HEK293 (cell line): ENCODE measurements around the gene NHEJ1.

Experiments used
- CTCF ChIA-PET: fragments of 350-600 bp; formaldehyde crosslinking; extraction: SDS; loops from one replicate; lab custom pipeline; 2021; ENCODE audit warnings: antibody characterized with exemption; lab: Yijun Ruan, JAX
- POLR2A ChIA-PET: fragments of 300-600 bp; formaldehyde crosslinking; extraction: SDS; loops from one replicate; lab custom pipeline; 2020; ENCODE audit warnings: antibody characterized with exemption, inconsistent platforms; lab: Yijun Ruan, JAX
- H3K27ac ChIP-seq: fragments of 200-500 bp; sonication (Bioruptor generic); 2 replicates; pipeline ENCODE4 v1.5.1; 2014; ENCODE audit warnings: low read depth, low read length, control low read depth, inconsistent platforms; ENCODE audit errors: extremely low read depth
- H3K36me3 ChIP-seq, 2 experiments: fragments of 200-500 bp in 1 of 2; sonication (Bioruptor generic) in 1 of 2; 1 replicate in 1 of 2; 2 replicates in 1 of 2; pipeline ENCODE4 v1.5.1; 2014 to 2017; ENCODE audit warnings: inconsistent platforms in 2 of 2, low read length in 2 of 2; ENCODE audit not compliant: control insufficient read depth in 2 of 2, insufficient read depth in 1 of 2
- H3K4me1 ChIP-seq: fragments of 200-500 bp; sonication (Bioruptor generic); 2 replicates; pipeline ENCODE4 v1.5.1; 2014; ENCODE audit warnings: mild to moderate bottlenecking, low read length, inconsistent platforms; ENCODE audit not compliant: control insufficient read depth, insufficient read depth
- H3K4me3 ChIP-seq: 2 replicates; pipeline ENCODE4 v1.5.1; 2011; ENCODE audit warnings: low read depth, mild to moderate bottlenecking, control low read depth, low read length, moderate library complexity
- H3K9me3 ChIP-seq: fragments of 200-500 bp; sonication (Bioruptor generic); 2 replicates; pipeline ENCODE4 v1.5.1; 2014; ENCODE audit warnings: low read depth, low read length, inconsistent platforms; ENCODE audit not compliant: control insufficient read depth, insufficient read depth
- HOXA7 ChIP-seq: sonication (generic); formaldehyde crosslinking; IDR thresholded peaks from 2 replicates; pipeline ENCODE4 v1.8.1; 2022; ENCODE audit warnings: missing genetic modification reagents, borderline replicate concordance
- KLF10 ChIP-seq: fragments of 450-650 bp; IDR thresholded peaks from 2 replicates; pipeline ENCODE4 v1.5.1; 2018; ENCODE audit warnings: missing biosample characterization, mild to moderate bottlenecking, missing genetic modification characterization
- MYNN ChIP-seq: fragments of 450-650 bp; formaldehyde crosslinking; IDR thresholded peaks from 2 replicates; pipeline ENCODE4 v1.5.1; 2016; ENCODE audit warnings: missing biosample characterization, missing genetic modification characterization, borderline replicate concordance
- OSR2 ChIP-seq: fragments of 450-650 bp; formaldehyde crosslinking; IDR thresholded peaks from 2 replicates; pipeline ENCODE4 v1.5.1; 2016; ENCODE audit warnings: missing biosample characterization, missing genetic modification characterization
- PRDM1 ChIP-seq: fragments of 450-650 bp; formaldehyde crosslinking; IDR thresholded peaks from 2 replicates; pipeline ENCODE4; 2016; ENCODE audit warnings: missing biosample characterization, missing genetic modification characterization
- SP3 ChIP-seq: fragments of 450-650 bp; formaldehyde crosslinking; IDR thresholded peaks from 2 replicates; pipeline ENCODE4 v1.5.1; 2016; ENCODE audit warnings: missing biosample characterization, missing genetic modification characterization
- ZBTB21 ChIP-seq: fragments of 450-650 bp; formaldehyde crosslinking; IDR thresholded peaks from 2 replicates; pipeline ENCODE4 v1.5.1; 2017; ENCODE audit warnings: missing biosample characterization, missing genetic modification characterization
- ZBTB49 ChIP-seq: fragments of 450-650 bp; formaldehyde crosslinking; IDR thresholded peaks from 2 replicates; pipeline ENCODE4 v1.5.1; 2016; ENCODE audit warnings: missing biosample characterization, missing genetic modification characterization, low read depth
- ZNF10 ChIP-seq: fragments of 450-650 bp; formaldehyde crosslinking; IDR thresholded peaks from 2 replicates; pipeline ENCODE4 v1.5.1; 2017; ENCODE audit warnings: missing biosample characterization, missing genetic modification characterization
- ZNF16 ChIP-seq: fragments of 450-650 bp; formaldehyde crosslinking; IDR thresholded peaks from 2 replicates; pipeline ENCODE4 v1.5.1; 2016; ENCODE audit warnings: low read depth, missing biosample characterization, missing genetic modification characterization
- ZNF2 ChIP-seq: fragments of 450-650 bp; formaldehyde crosslinking; IDR thresholded peaks from 2 replicates; pipeline ENCODE4 v1.5.1; 2016; ENCODE audit warnings: missing biosample characterization, missing genetic modification characterization
- ZNF221 ChIP-seq: fragments of 450-650 bp; formaldehyde crosslinking; IDR thresholded peaks from 2 replicates; pipeline ENCODE4 v1.5.1; 2017; ENCODE audit warnings: missing biosample characterization, missing genetic modification characterization, borderline replicate concordance
- ZNF324 ChIP-seq: fragments of 450-650 bp; formaldehyde crosslinking; IDR thresholded peaks from 2 replicates; pipeline ENCODE4 v1.5.1; 2016; ENCODE audit warnings: missing biosample characterization, missing genetic modification characterization
- ZNF335 ChIP-seq: fragments of 450-650 bp; formaldehyde crosslinking; conservative IDR thresholded peaks from 2 replicates; pipeline ENCODE4 v1.5.1; 2016; ENCODE audit warnings: missing biosample characterization, missing genetic modification characterization
- ZNF354C ChIP-seq: fragments of 450-650 bp; formaldehyde crosslinking; IDR thresholded peaks from 2 replicates; pipeline ENCODE4 v1.5.1; 2016; ENCODE audit warnings: missing biosample characterization, missing genetic modification characterization, low read depth, borderline replicate concordance
- ZNF394 ChIP-seq: fragments of 450-650 bp; formaldehyde crosslinking; IDR thresholded peaks from 2 replicates; pipeline ENCODE4 v1.5.1; 2016; ENCODE audit warnings: missing biosample characterization, missing genetic modification characterization, mild to moderate bottlenecking, moderate library complexity, borderline replicate concordance
- ZNF521 ChIP-seq: fragments of 450-650 bp; formaldehyde crosslinking; IDR thresholded peaks from 2 replicates; pipeline ENCODE4 v1.5.1; 2017; ENCODE audit warnings: missing biosample characterization, mild to moderate bottlenecking, missing genetic modification characterization
- ZNF544 ChIP-seq: fragments of 450-650 bp; formaldehyde crosslinking; IDR thresholded peaks from 2 replicates; pipeline ENCODE4 v1.5.0; 2017; ENCODE audit warnings: missing biosample characterization, missing genetic modification characterization
- ZNF621 ChIP-seq: fragments of 450-650 bp; formaldehyde crosslinking; IDR thresholded peaks from 2 replicates; pipeline ENCODE4 v1.5.1; 2017; ENCODE audit warnings: missing biosample characterization, missing genetic modification characterization
- ZNF624 ChIP-seq: fragments of 450-650 bp; formaldehyde crosslinking; IDR thresholded peaks from 2 replicates; pipeline ENCODE4 v1.5.1; 2017; ENCODE audit warnings: missing biosample characterization, missing genetic modification characterization
- ZNF629 ChIP-seq: fragments of 450-650 bp; formaldehyde crosslinking; IDR thresholded peaks from 2 replicates; pipeline ENCODE4 v1.5.1; 2017; ENCODE audit warnings: missing biosample characterization, missing genetic modification characterization
- ZNF701 ChIP-seq: fragments of 450-650 bp; formaldehyde crosslinking; IDR thresholded peaks from 2 replicates; pipeline ENCODE4 v1.5.1; 2016; ENCODE audit warnings: missing biosample characterization, missing genetic modification characterization
- ZNF76 ChIP-seq: fragments of 450-650 bp; formaldehyde crosslinking; IDR thresholded peaks from 2 replicates; pipeline ENCODE4; 2016; ENCODE audit warnings: low read depth, missing biosample characterization, missing genetic modification characterization, borderline replicate concordance
- ZNF785 ChIP-seq: fragments of 450-650 bp; formaldehyde crosslinking; IDR thresholded peaks from 2 replicates; pipeline ENCODE4 v1.5.1; 2016; ENCODE audit warnings: missing biosample characterization, missing genetic modification characterization
- ZNF791 ChIP-seq: fragments of 450-650 bp; formaldehyde crosslinking; IDR thresholded peaks from 2 replicates; pipeline ENCODE4 v1.5.1; 2016; ENCODE audit warnings: missing biosample characterization, missing genetic modification characterization
- TF ChIP-seq, protein P1 (sequence below): fragments of 450-650 bp; formaldehyde crosslinking; IDR thresholded peaks from 2 replicates; pipeline ENCODE4 v1.5.1; 2017; ENCODE audit warnings: missing biosample characterization, mild to moderate bottlenecking, missing genetic modification characterization, moderate library complexity
- TF ChIP-seq, protein P2 (sequence below): fragments of 450-650 bp; formaldehyde crosslinking; IDR thresholded peaks from 2 replicates; pipeline ENCODE4 v1.5.1; 2017; ENCODE audit warnings: missing biosample characterization, missing genetic modification characterization
- TF ChIP-seq, protein P3 (sequence below): fragments of 450-650 bp; formaldehyde crosslinking; IDR thresholded peaks from 2 replicates; pipeline ENCODE4 v1.5.1; 2017; ENCODE audit warnings: missing biosample characterization, missing genetic modification characterization

NHEJ1 gene

GRCh38 chr2:219037783-219038499 lies 122.7 kb downstream of the NHEJ1 start:
- Histone ChIP-seq H3K27ac (no peak overlapping the region), H3K9me3 (no peaks in the 10 kb centered on the region), H3K4me3 (no peak overlapping the region), H3K36me3 (no peaks in the 10 kb centered on the region), H3K4me1 (no peaks in the 10 kb centered on the region)
- TF ChIP-seq ZBTB21 (no peak), ZNF10 (tag by site-specific recombination) (no peak), ZNF2 (no peak), ZNF701 (no peak), ZNF354C (tag by site-specific recombination) (no peak), KLF10 (tag by site-specific recombination) (no peak), ZNF521 (tag by site-specific recombination) (no peak), ZNF791 (tag by site-specific recombination) (no peak), OSR2 (tag by site-specific recombination) (no peak), ZNF324 (no peak), ZNF624 (tag by site-specific recombination) (no peak), ZNF221 (tag by site-specific recombination) (no peak)
- TF ChIP-seq, protein P1, sequence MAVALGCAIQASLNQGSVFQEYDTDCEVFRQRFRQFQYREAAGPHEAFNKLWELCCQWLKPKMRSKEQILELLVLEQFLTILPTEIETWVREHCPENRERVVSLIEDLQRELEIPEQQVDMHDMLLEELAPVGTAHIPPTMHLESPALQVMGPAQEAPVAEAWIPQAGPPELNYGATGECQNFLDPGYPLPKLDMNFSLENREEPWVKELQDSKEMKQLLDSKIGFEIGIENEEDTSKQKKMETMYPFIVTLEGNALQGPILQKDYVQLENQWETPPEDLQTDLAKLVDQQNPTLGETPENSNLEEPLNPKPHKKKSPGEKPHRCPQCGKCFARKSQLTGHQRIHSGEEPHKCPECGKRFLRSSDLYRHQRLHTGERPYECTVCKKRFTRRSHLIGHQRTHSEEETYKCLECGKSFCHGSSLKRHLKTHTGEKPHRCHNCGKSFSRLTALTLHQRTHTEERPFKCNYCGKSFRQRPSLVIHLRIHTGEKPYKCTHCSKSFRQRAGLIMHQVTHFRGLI = no peak
- TF ChIP-seq, protein P2, sequence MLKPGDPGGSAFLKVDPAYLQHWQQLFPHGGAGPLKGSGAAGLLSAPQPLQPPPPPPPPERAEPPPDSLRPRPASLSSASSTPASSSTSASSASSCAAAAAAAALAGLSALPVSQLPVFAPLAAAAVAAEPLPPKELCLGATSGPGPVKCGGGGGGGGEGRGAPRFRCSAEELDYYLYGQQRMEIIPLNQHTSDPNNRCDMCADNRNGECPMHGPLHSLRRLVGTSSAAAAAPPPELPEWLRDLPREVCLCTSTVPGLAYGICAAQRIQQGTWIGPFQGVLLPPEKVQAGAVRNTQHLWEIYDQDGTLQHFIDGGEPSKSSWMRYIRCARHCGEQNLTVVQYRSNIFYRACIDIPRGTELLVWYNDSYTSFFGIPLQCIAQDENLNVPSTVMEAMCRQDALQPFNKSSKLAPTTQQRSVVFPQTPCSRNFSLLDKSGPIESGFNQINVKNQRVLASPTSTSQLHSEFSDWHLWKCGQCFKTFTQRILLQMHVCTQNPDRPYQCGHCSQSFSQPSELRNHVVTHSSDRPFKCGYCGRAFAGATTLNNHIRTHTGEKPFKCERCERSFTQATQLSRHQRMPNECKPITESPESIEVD (tag by site-specific recombination) = no peak
- TF ChIP-seq, protein P3, sequence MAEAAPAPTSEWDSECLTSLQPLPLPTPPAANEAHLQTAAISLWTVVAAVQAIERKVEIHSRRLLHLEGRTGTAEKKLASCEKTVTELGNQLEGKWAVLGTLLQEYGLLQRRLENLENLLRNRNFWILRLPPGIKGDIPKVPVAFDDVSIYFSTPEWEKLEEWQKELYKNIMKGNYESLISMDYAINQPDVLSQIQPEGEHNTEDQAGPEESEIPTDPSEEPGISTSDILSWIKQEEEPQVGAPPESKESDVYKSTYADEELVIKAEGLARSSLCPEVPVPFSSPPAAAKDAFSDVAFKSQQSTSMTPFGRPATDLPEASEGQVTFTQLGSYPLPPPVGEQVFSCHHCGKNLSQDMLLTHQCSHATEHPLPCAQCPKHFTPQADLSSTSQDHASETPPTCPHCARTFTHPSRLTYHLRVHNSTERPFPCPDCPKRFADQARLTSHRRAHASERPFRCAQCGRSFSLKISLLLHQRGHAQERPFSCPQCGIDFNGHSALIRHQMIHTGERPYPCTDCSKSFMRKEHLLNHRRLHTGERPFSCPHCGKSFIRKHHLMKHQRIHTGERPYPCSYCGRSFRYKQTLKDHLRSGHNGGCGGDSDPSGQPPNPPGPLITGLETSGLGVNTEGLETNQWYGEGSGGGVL = no peak
- ChIA-PET POLR2A (no interaction called here), CTCF (interaction anchor here (0.6 to 3.0 kb wide), 6 partner anchors 8 to 81 kb away, joined by 3 to 16 read pairs (median 4); no protein-coding TSS in a partner anchor)

GRCh38 chr2:219035942-219036341 lies 124.7 kb downstream of the NHEJ1 start:
- ChIA-PET CTCF (interaction anchor here (0.7 to 1.3 kb wide), 6 partner anchors 12 to 281 kb away, joined by 3 to 5 read pairs (median 4); no protein-coding TSS in a partner anchor), POLR2A (no interaction called here)
- Histone ChIP-seq H3K27ac (no peak overlapping the region), H3K9me3 (no peaks in the 10 kb centered on the region), H3K4me1 (no peaks in the 10 kb centered on the region), H3K4me3 (no peak overlapping the region), H3K36me3 (no peaks in the 10 kb centered on the region)
- TF ChIP-seq HOXA7 = no peak
- TF ChIP-seq ZNF544 = no peak
- TF ChIP-seq ZBTB49 (tag by site-specific recombination) = no peak
- TF ChIP-seq SP3 (tag by site-specific recombination) = no peak
- TF ChIP-seq ZNF621 = no peak
- TF ChIP-seq ZNF785 = no peak
- no peak for TF ChIP-seq ZNF394 (tag by site-specific recombination)
- no peak for TF ChIP-seq ZNF335 (tag by site-specific recombination)
- TF ChIP-seq ZNF629 (tag by site-specific recombination) = no peak
- no peak for TF ChIP-seq MYNN
- no peak for TF ChIP-seq ZNF16 (tag by site-specific recombination)
- TF ChIP-seq ZBTB21 = no peak
- TF ChIP-seq ZNF76 = no peak
- no peak for TF ChIP-seq PRDM1
